Stimulated activated CD4-positive, alpha-beta T cell treated with anti-CD3 and anti-CD28 coated beads, TNF-alpha, amount 100 ng/mL, for 48 hours (primary cell): Measurements from ENCODE around the gene UBN2.
"Not testable (repeated sequence)": the region's sequence is repeated elsewhere in the genome, so short reads cannot be mapped to it uniquely, and the experiment has no call there.

Source experiments
- DNase-seq, 3 donors: peaks; one replicate each; pipeline ENCODE4 v3.0.0-alpha.2; 2020; ENCODE audit warnings: low read depth in 3 of 3

UBN2 gene

GRCh38 chr7:139294951-139295575, 64.0 kb downstream of the UBN2 start:
- no peak for DNase-seq

- DNase-seq: no peak
These were observed 66.8 kb downstream of the UBN2 start for GRCh38 chr7:139297795-139298194.

- DNase-seq: no peak
These were observed 68.3 kb downstream of the UBN2 start for GRCh38 chr7:139299296-139299695.

- no peak for DNase-seq
These were observed 69.4 kb downstream of the UBN2 start for GRCh38 chr7:139300390-139300789.

GRCh38 chr7:139304517-139304916, 73.5 kb downstream of the UBN2 start:
- DNase-seq: no peak

- no peak for DNase-seq
These were observed 87.0 kb downstream of the UBN2 start for GRCh38 chr7:139317939-139318505.

GRCh38 chr7:139321071-139321745, 90.2 kb downstream of the UBN2 start:
- no peak for DNase-seq

GRCh38 chr7:139324709-139325108, 93.7 kb downstream of the UBN2 start:
- DNase-seq: not testable (repeated sequence)

- no peak for DNase-seq
These were observed 97.3 kb downstream of the UBN2 start for GRCh38 chr7:139328375-139328774.

GRCh38 chr7:139329119-139329518, 98.1 kb downstream of the UBN2 start:
- no peak for DNase-seq

- DNase-seq: no peak
These were observed 99.4 kb downstream of the UBN2 start for GRCh38 chr7:139330333-139331030.

GRCh38 chr7:139332697-139333359, 101.8 kb downstream of the UBN2 start:
- no peak for DNase-seq

GRCh38 chr7:139333443-139333842, 102.4 kb downstream of the UBN2 start:
- not testable (repeated sequence) for DNase-seq

GRCh38 chr7:139334399-139335150, 103.5 kb downstream of the UBN2 start:
- DNase-seq: no peak

- DNase-seq: no peak
These were observed 108.0 kb downstream of the UBN2 start for GRCh38 chr7:139339025-139339424.

- no peak for DNase-seq
These were observed 108.6 kb downstream of the UBN2 start for GRCh38 chr7:139339698-139340036.

- peak; percentile 94 to 99 (median 97) for DNase-seq
These were observed 109.2 kb downstream of the UBN2 start for GRCh38 chr7:139340037-139340807.

GRCh38 chr7:139340808-139341057, 109.7 kb downstream of the UBN2 start:
- peak in 1 of 3 donors; percentile 47 for DNase-seq

- DNase-seq: peak; percentile 76 to 85 (median 78)
These were observed 110.2 kb downstream of the UBN2 start, which contains the start of gene FMC1 for GRCh38 chr7:139341058-139341775. TSS of gene FMC1 (plus strand) at chr7:139341337. CDS start at chr7:139341385, 48 bp downstream.

- no peak for DNase-seq
These were observed 110.8 kb downstream of the UBN2 start for GRCh38 chr7:139341776-139342226.
